Tibial nerve (tissue), 3 donors: ENCODE results near the gene PTK7.

Experiments
- POLR2A ChIP-seq, 2 donors: fragments of 450-650 bp; IDR thresholded peaks; one replicate each; pipeline ENCODE4 v1.6.1; 2017; ENCODE audit warnings: antibody characterized with exemption in 2 of 2, mild to moderate bottlenecking in 2 of 2, moderate library complexity in 2 of 2
- TF ChIP-seq, protein P1 (sequence below), 5 experiments: fragments of 200-600 bp in 3 of 5; fragments of 450-650 bp in 2 of 5; sonication (generic) in 3 of 5; IDR thresholded peaks; one replicate each; pipeline ENCODE4 v1.5.1; 2016 to 2019; ENCODE audit warnings: antibody characterized with exemption in 5 of 5, mild to moderate bottlenecking in 3 of 5, moderate library complexity in 2 of 5

GRCh38 chr6:43171707-43172103, 95.6 kb downstream of the PTK7 start:
- TF ChIP-seq, protein P1, sequence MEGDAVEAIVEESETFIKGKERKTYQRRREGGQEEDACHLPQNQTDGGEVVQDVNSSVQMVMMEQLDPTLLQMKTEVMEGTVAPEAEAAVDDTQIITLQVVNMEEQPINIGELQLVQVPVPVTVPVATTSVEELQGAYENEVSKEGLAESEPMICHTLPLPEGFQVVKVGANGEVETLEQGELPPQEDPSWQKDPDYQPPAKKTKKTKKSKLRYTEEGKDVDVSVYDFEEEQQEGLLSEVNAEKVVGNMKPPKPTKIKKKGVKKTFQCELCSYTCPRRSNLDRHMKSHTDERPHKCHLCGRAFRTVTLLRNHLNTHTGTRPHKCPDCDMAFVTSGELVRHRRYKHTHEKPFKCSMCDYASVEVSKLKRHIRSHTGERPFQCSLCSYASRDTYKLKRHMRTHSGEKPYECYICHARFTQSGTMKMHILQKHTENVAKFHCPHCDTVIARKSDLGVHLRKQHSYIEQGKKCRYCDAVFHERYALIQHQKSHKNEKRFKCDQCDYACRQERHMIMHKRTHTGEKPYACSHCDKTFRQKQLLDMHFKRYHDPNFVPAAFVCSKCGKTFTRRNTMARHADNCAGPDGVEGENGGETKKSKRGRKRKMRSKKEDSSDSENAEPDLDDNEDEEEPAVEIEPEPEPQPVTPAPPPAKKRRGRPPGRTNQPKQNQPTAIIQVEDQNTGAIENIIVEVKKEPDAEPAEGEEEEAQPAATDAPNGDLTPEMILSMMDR (IDR thresholded peaks at IDR 0.05): no peak
- no peak for TF ChIP-seq POLR2A (IDR thresholded peaks at IDR 0.05)
